ENCODE measurements around the gene SPINK13.
"Not testable (repeated sequence)": the region's sequence is repeated elsewhere in the genome, so short reads cannot be mapped to it uniquely, and the experiment has no call there.

The SPINK13 gene

GRCh38 chr5:148268566-148268965 lies at the start of gene SPINK13:
TSS of gene SPINK13 (plus strand) at chr5:148268794. CDS start at chr5:148270073, 1,279 bp downstream.
- no peak for DNase-seq (ENCODE audit: extremely low read depth in 1 of 2, low read depth in 1 of 2)

GRCh38 chr5:148221508-148221907 lies 47.1 kb upstream of the SPINK13 start:
- DNase-seq (ENCODE audit: extremely low read depth in 1 of 2, low read depth in 1 of 2): no peak

- no peak for DNase-seq (ENCODE audit: extremely low read depth in 1 of 2, low read depth in 1 of 2)
Observed at GRCh38 chr5:148224117-148224742, 44.4 kb upstream of the SPINK13 start.

- DNase-seq (ENCODE audit: extremely low read depth in 1 of 2, low read depth in 1 of 2): no peak
Observed at GRCh38 chr5:148228392-148228984, 40.1 kb upstream of the SPINK13 start.

GRCh38 chr5:148229840-148230239 lies 38.8 kb upstream of the SPINK13 start:
- no peak for DNase-seq (ENCODE audit: extremely low read depth in 1 of 2, low read depth in 1 of 2)

GRCh38 chr5:148230240-148230639 lies 38.4 kb upstream of the SPINK13 start:
- no peak for DNase-seq (ENCODE audit: extremely low read depth in 1 of 2, low read depth in 1 of 2)

- no peak for DNase-seq (ENCODE audit: extremely low read depth in 1 of 2, low read depth in 1 of 2)
Observed at GRCh38 chr5:148237785-148238417, 30.7 kb upstream of the SPINK13 start.

- DNase-seq (ENCODE audit: extremely low read depth in 1 of 2, low read depth in 1 of 2): no peak
Observed at GRCh38 chr5:148238418-148238794, 30.2 kb upstream of the SPINK13 start, which contains the start of gene MARCOL. TSS of gene MARCOL (plus strand) at chr5:148238525. CDS start at chr5:148238598, 73 bp downstream.

GRCh38 chr5:148248894-148249293 lies 19.7 kb upstream of the SPINK13 start:
- no peak for DNase-seq (ENCODE audit: extremely low read depth in 1 of 2, low read depth in 1 of 2)

- DNase-seq (ENCODE audit: extremely low read depth in 1 of 2, low read depth in 1 of 2): no peak
Observed at GRCh38 chr5:148255456-148255855, 13.1 kb upstream of the SPINK13 start.

- DNase-seq (ENCODE audit: extremely low read depth in 1 of 2, low read depth in 1 of 2): no peak
Observed at GRCh38 chr5:148259288-148259687, 9.3 kb upstream of the SPINK13 start.

GRCh38 chr5:148261221-148261620 lies 7.4 kb upstream of the SPINK13 start:
- DNase-seq (ENCODE audit: extremely low read depth in 1 of 2, low read depth in 1 of 2): no peak

- no peak for DNase-seq (ENCODE audit: extremely low read depth in 1 of 2, low read depth in 1 of 2)
Observed at GRCh38 chr5:148267962-148268361, 632 bp upstream of the SPINK13 start.

- DNase-seq (ENCODE audit: extremely low read depth in 1 of 2, low read depth in 1 of 2): not testable (repeated sequence)
Observed at GRCh38 chr5:148275129-148275528, 6.5 kb downstream of the SPINK13 start.

- not testable (repeated sequence) for DNase-seq (ENCODE audit: extremely low read depth in 1 of 2, low read depth in 1 of 2)
Observed at GRCh38 chr5:148280893-148281292, 12.3 kb downstream of the SPINK13 start.

GRCh38 chr5:148281336-148281735 lies 12.7 kb downstream of the SPINK13 start:
- not testable (repeated sequence) for DNase-seq (ENCODE audit: extremely low read depth in 1 of 2, low read depth in 1 of 2)

GRCh38 chr5:148290271-148291195 lies 21.9 kb downstream of the SPINK13 start:
- DNase-seq (ENCODE audit: extremely low read depth in 1 of 2, low read depth in 1 of 2): no peak

- no peak for DNase-seq (ENCODE audit: extremely low read depth in 1 of 2, low read depth in 1 of 2)
Observed at GRCh38 chr5:148297731-148298130, 29.1 kb downstream of the SPINK13 start.

GRCh38 chr5:148306446-148306845 lies 37.9 kb downstream of the SPINK13 start:
- no peak for DNase-seq (ENCODE audit: extremely low read depth in 1 of 2, low read depth in 1 of 2)

GRCh38 chr5:148309019-148309418 lies 40.4 kb downstream of the SPINK13 start:
- no peak for DNase-seq (ENCODE audit: extremely low read depth in 1 of 2, low read depth in 1 of 2)

- DNase-seq (ENCODE audit: extremely low read depth in 1 of 2, low read depth in 1 of 2): no peak
Observed at GRCh38 chr5:148309746-148310145, 41.2 kb downstream of the SPINK13 start.

Measured in activated CD8-positive, alpha-beta memory T cell treated with anti-CD3 and anti-CD28 coated beads for 1 hour (primary cell).